Measurements from ENCODE around the gene FBXO30.

DNA sequence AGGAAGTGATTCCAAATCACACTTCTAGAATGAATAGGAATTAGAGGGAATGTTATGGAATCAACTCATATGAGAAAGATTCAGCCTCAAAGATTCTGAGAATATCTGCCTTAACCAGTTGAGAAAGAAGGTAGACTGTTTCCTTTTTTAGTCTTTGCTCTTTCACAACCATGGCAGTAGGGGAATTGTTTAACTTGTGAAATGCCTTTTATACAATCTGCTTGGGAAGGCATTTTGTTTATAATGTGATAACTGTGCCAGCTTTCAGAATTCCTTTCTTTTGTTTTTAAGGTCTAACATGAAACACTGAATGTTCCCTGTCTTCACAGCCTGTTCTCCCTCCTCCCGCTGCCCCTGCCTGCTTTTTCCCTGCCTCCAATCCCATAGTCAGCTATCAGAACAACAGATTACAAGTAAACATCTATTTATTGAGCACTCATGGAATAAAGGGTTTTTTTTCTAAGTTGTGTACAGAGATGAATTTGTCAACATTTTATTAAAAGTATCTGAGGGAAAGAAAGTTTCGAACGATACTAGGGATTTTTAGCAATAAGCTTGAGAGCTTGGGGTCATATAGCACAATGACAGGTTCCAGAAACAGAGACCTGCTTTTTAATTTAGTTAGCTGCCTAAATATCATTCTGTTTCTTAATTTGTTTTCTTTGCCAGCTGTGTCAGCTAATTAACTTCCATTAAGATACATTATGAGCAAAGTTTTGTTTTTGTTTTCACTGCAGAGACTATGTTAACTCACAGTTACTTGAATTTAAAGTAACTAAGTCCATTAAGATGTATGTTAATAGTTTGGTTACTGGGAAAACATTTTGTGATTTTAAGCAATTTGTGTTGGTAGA lies 28.3 kb upstream of the FBXO30 start:
- TF ChIP-seq, protein P1, sequence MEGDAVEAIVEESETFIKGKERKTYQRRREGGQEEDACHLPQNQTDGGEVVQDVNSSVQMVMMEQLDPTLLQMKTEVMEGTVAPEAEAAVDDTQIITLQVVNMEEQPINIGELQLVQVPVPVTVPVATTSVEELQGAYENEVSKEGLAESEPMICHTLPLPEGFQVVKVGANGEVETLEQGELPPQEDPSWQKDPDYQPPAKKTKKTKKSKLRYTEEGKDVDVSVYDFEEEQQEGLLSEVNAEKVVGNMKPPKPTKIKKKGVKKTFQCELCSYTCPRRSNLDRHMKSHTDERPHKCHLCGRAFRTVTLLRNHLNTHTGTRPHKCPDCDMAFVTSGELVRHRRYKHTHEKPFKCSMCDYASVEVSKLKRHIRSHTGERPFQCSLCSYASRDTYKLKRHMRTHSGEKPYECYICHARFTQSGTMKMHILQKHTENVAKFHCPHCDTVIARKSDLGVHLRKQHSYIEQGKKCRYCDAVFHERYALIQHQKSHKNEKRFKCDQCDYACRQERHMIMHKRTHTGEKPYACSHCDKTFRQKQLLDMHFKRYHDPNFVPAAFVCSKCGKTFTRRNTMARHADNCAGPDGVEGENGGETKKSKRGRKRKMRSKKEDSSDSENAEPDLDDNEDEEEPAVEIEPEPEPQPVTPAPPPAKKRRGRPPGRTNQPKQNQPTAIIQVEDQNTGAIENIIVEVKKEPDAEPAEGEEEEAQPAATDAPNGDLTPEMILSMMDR (conservative IDR thresholded peaks at IDR 0.05), result no peak
- no peak for TF ChIP-seq ZFX (IDR thresholded peaks at IDR 0.05)

Data from C4-2B (cell line).